ENCODE measurements around the gene NKAPD1. TPM values are rescaled to one million over a fixed set of nuclear protein-coding genes. Genes with fewer than 3 reads are reported as not detected.
"Not testable (repeated sequence)": the region's sequence is repeated elsewhere in the genome, so short reads cannot be mapped to it uniquely, and the experiment has no call there.

The NKAPD1 gene, protein sequence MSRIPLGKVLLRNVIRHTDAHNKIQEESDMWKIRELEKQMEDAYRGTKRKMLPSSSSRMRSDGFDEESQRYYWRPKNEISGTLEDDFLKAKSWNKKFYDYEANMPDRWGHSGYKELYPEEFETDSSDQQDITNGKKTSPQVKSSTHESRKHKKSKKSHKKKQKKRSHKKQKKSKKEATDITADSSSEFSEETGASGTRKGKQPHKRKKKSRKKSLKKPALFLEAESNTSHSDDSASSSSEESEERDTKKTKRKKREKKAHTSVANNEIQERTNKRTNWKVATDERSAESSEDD
- total RNA-seq, result 10 to 100 TPM; 13.7 to 20.4 (median 16.1) TPM

DNA sequence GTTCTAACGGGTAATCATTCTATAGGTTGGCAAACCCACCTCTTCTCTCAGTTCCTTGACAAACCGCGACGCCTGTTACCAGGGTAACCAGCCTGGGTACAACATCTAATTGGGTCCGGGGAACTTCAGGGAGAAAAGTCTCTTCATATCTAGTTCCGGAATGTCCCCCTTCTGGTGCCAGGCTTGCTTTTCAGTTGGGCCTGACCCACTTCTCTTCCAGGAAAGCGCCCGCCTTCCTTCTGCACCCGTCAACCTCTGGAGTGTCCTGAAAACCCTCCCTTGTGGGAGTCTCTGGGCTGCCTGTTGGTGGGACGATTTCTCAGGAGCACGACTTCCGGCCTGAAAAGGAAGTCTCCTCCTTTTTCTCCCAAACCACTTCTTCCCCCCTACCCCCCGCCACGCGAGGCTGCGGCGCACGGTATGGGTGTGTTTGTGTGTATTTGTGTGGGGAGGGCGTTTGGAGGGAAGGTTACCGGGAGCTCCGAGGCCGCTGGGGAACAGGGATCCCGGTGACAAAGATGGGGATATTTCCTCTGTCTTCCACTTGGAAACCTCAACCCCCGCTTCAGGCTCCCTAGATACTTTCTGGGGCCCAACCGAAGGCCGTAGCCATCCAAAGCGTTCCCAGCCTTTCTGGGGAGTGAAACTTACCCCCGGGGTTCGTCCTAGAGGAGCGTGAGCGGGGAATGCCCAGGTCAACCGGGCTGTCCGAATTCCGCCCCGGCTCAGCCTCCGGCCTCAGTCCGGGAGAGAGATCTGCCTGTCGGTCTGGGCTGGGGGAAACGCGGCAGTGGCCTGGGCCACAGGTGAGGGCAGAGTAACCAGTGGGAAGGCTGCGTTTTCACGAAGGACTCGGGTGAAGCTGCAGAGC, at the start of gene NKAPD1, which contains the start of gene PIH1D2:
NKAPD1 (plus strand) TSS at position 359 of the 871 bp plus-strand sequence. CDS start 1,276 bp downstream, outside the sequence.
PIH1D2 (minus strand) TSS at position 77 of the 871 bp plus-strand sequence. CDS start 843 bp downstream, outside the sequence.
- intact Hi-C loops (cut with DNase I), result no loop called here
- TF ChIP-seq POLR2A (IDR thresholded peaks at IDR 0.05; ENCODE audit: low read depth) (no peak), POLR2AphosphoS5 (IDR thresholded peaks at IDR 0.05) (peak; percentile 60 to 72), EP300 (IDR thresholded peaks at IDR 0.05) (no peak)
- TF ChIP-seq, protein P1, sequence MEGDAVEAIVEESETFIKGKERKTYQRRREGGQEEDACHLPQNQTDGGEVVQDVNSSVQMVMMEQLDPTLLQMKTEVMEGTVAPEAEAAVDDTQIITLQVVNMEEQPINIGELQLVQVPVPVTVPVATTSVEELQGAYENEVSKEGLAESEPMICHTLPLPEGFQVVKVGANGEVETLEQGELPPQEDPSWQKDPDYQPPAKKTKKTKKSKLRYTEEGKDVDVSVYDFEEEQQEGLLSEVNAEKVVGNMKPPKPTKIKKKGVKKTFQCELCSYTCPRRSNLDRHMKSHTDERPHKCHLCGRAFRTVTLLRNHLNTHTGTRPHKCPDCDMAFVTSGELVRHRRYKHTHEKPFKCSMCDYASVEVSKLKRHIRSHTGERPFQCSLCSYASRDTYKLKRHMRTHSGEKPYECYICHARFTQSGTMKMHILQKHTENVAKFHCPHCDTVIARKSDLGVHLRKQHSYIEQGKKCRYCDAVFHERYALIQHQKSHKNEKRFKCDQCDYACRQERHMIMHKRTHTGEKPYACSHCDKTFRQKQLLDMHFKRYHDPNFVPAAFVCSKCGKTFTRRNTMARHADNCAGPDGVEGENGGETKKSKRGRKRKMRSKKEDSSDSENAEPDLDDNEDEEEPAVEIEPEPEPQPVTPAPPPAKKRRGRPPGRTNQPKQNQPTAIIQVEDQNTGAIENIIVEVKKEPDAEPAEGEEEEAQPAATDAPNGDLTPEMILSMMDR (IDR thresholded peaks at IDR 0.05), result peak in 1 of 3 experiments; percentile 18
- peak within 1 kb of the TSS; percentile 82 to 91 (median 88) for H3K27ac ChIP-seq (replicated peaks in 1 of 4)
- H3K27me3 ChIP-seq, result no peaks in the 10 kb centered on the region
- peaks cover 18 to 34% (median 22%) of the 10 kb centered on the region in 4 donors for H3K4me1 ChIP-seq
- peaks cover under 1 to 37% (median 31%) of the 10 kb centered on the region in 4 donors for H3K36me3 ChIP-seq
- H3K9me3 ChIP-seq, result no peaks in the 10 kb centered on the region
- 0% methylated on average over 27 of the region's 43 CpGs for WGBS
- peak within 1 kb of the TSS; percentile 77 to 91 (median 84) for H3K4me3 ChIP-seq
- peak; percentile 94 for DNase-seq (ENCODE audit: extremely low spot score)

DNA sequence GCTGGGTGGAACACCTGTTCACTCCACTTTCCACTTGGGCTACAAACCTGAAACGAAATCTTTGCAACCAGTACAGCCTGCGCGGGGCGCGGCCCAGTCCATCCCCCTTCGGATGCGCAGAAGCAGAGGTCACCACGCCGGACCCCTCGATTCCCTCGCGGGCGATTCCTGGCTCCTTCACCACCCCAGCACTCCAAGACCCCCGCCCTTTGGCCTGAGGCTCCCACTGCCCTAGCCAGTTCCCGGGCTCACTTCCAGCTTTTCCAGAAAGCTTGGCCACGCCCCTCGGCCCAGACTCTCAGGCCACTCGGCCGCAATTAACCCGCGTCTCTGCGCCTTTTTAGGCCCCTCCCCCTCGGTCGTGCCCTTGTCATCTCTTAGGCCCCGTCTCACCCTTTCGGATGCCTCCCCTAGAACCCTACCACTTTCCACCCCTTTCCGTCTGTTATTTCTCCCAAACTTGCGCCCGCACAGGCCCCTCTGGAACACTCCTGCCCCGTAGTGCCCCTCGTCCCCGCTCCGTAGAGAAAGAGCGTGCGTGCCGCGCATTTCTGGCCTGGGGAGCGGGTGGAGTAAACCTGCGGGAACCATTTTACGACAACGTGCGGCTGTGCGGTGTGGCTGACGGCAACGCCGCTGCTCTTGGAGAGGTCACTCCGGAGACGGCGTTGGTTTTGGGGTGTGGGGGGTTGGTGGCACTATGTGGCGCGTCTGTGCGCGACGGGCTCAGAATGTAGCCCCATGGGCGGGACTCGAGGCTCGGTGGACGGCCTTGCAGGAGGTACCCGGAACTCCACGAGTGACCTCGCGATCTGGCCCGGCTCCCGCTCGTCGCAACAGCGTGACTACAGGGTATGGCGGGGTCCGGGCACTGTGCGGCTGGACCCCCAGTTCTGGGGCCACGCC, 49.1 kb upstream of the NKAPD1 start, which contains the start of gene DLAT:
DLAT (plus strand) TSS at position 636 of the 906 bp plus-strand sequence; CDS start at position 701, 65 bp downstream.
- DNase-seq (ENCODE audit: extremely low spot score), result peak; percentile 94
- H3K9me3 ChIP-seq, result no peaks in the 10 kb centered on the region
- TF ChIP-seq POLR2A (IDR thresholded peaks at IDR 0.05; ENCODE audit: low read depth) (peak; percentile 48), EP300 (IDR thresholded peaks at IDR 0.05) (no peak), POLR2AphosphoS5 (IDR thresholded peaks at IDR 0.05) (peak; percentile 76 to 80)
- TF ChIP-seq, protein P1 (IDR thresholded peaks at IDR 0.05), result no peak
- H3K4me3 ChIP-seq, result peak within 1 kb of the TSS; percentile 70 to 95 (median 89)
- no peaks in the 10 kb centered on the region for H3K27me3 ChIP-seq
- peak within 1 kb of the TSS; percentile 90 to 96 (median 92) for H3K27ac ChIP-seq (replicated peaks in 1 of 4)
- intact Hi-C loops (cut with DNase I), result no loop called here
- H3K36me3 ChIP-seq, result peaks cover 18 to 52% (median 27%) of the 10 kb centered on the region in 4 donors
- H3K4me1 ChIP-seq, result peaks cover 7 to 26% (median 19%) of the 10 kb centered on the region in 4 donors
- WGBS, result under 1% methylated on average over 52 of the region's 71 CpGs

DNA sequence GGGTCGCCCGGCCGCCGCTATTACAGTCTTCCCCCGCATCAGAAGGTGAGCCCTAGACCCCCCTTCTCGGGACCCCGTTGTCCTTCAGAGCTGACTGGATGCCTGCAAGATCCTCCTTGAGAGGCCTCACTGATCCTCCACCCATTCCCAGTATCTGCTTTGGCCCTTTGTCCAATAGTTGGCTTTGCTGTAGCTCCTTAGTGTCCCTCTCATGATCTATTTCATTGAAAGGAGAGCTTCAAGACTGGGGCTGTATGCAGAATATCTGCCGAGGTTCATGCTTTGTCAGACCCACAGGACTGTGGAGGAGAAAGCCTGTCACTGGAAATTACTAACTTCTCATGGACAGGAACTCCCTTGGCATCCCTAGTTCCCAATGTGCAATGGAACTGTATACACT, 48.4 kb upstream of the NKAPD1 start:
- peaks cover 22 to 53% (median 31%) of the 10 kb centered on the region in 4 donors for H3K36me3 ChIP-seq
- 0% methylated on average over 7 of the region's 8 CpGs for WGBS
- H3K4me1 ChIP-seq, result peaks cover 5 to 26% (median 19%) of the 10 kb centered on the region in 4 donors
- H3K9me3 ChIP-seq, result no peaks in the 10 kb centered on the region
- no peak for DNase-seq (ENCODE audit: extremely low spot score)
- peak overlapping the region; percentile 90 to 96 (median 92) for H3K27ac ChIP-seq (replicated peaks in 1 of 4)
- intact Hi-C loops (cut with DNase I), result no loop called here
- no peaks in the 10 kb centered on the region for H3K27me3 ChIP-seq
- peak overlapping the region; percentile 70 to 95 (median 89) for H3K4me3 ChIP-seq
- TF ChIP-seq, protein P1 (IDR thresholded peaks at IDR 0.05), result no peak
- no peak for TF ChIP-seq POLR2A (IDR thresholded peaks at IDR 0.05; ENCODE audit: low read depth)
- no peak for TF ChIP-seq EP300 (IDR thresholded peaks at IDR 0.05)
- no peak for TF ChIP-seq POLR2AphosphoS5 (IDR thresholded peaks at IDR 0.05)

DNA sequence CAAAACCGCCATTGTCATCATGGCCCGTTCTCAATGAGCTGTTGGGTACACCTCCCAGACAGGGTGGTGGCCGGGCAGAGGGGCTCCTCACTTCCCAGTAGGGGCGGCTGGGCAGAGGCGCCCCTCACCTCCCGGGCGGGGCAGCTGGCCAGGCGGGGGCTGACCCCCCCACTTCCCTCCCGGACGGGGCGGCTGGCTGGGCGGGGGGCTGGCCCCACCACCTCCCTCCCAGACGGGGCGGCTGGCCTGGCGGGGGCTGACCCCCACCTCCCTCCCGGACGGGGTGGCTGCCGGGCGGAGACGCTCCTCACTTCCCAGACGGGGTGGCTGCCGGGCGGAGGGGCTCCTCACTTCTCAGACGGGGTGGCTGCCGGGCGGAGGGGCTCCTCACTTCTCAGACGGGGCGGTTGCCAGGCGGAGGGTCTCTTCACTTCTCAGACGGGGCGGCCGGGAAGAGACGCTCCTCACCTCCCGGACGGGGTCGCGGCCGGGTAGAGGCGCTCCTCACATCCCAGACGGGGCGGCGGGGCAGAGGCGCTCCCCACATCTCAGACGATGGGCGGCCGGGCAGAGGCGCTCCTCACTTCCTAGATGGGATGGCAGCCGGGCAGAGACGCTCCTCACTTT, 47.2 kb upstream of the NKAPD1 start:
- H3K4me3 ChIP-seq; intact Hi-C loops (cut with DNase I); H3K27me3 ChIP-seq; DNase-seq (ENCODE audit: extremely low spot score); H3K27ac ChIP-seq (replicated peaks in 1 of 4); H3K9me3 ChIP-seq: not testable (repeated sequence)
- H3K4me1 ChIP-seq, result peaks cover 5 to 26% (median 19%) of the 10 kb centered on the region in 4 donors
- WGBS, result no CpG with 5 or more reads among the region's 49 CpGs
- peaks cover 22 to 53% (median 32%) of the 10 kb centered on the region in 4 donors for H3K36me3 ChIP-seq
